ENCODE measurements around the gene LOXHD1.

GRCh38 chr18:46437061-46437460 lies 220.0 kb downstream of the LOXHD1 start:
- TF ChIP-seq CTCF (IDR thresholded peaks at IDR 0.05) (no peak), POLR2A (IDR thresholded peaks at IDR 0.05) (no peak)

All from testis (tissue), 2 donors.